A549 (cell line): ENCODE data around the gene FCMR.

Experiments
- BHLHE40 ChIP-seq: IDR thresholded peaks from 2 replicates; pipeline ENCODE4 v1.6.1; 2012; ENCODE audit warnings: low read depth, low read length, inconsistent platforms
- CEBPB ChIP-seq, 2 experiments: fragments of >200 bp in 1 of 2; sonication (Bioruptor Twin) in 1 of 2; formaldehyde crosslinking in 1 of 2; IDR thresholded peaks; 2 replicates each; pipeline ENCODE4 v1.6.1; 2012 to 2016
- CHD4 ChIP-seq: fragments of 200-600 bp; sonication (generic); IDR thresholded peaks from 2 replicates; pipeline ENCODE4 v1.6.1; 2016; ENCODE audit warnings: antibody characterized with exemption, mild to moderate bottlenecking, borderline replicate concordance
- EP300 ChIP-seq, 2 experiments: fragments of >200 bp; sonication (Bioruptor Twin); formaldehyde crosslinking; IDR thresholded peaks; 2 replicates in 1 of 2; 3 replicates in 1 of 2; pipeline ENCODE4 v1.6.1; 2016 to 2017
- HOXA7 ChIP-seq: fragments of 250-450 bp; sonication (Bioruptor Pico); IDR thresholded peaks from 2 replicates; pipeline ENCODE4 v1.5.0; 2020; ENCODE audit warnings: mild to moderate bottlenecking, moderate library complexity
- KDM1A ChIP-seq: fragments of 200-600 bp; sonication (generic); IDR thresholded peaks from 2 replicates; pipeline ENCODE4 v1.6.1; 2016; ENCODE audit warnings: low read depth, mild to moderate bottlenecking
- POLR2A ChIP-seq: IDR thresholded peaks from 2 replicates; pipeline ENCODE4 v1.6.1; 2012; ENCODE audit warnings: mild to moderate bottlenecking, low read length
- RAD21 ChIP-seq, 2 experiments: fragments of >200 bp in 1 of 2; sonication (Bioruptor Twin) in 1 of 2; formaldehyde crosslinking in 1 of 2; IDR thresholded peaks in 1 of 2; conservative IDR thresholded peaks in 1 of 2; 2 replicates in 1 of 2; 3 replicates in 1 of 2; pipeline ENCODE4 v1.6.1; 2012 to 2018; ENCODE audit warnings: inconsistent platforms in 1 of 2
- RFX5 ChIP-seq: fragments of 450-650 bp; IDR thresholded peaks from 2 replicates; pipeline ENCODE4 v1.7.1; 2014; ENCODE audit warnings: antibody characterized with exemption, mild to moderate bottlenecking, moderate library complexity
- TF ChIP-seq, protein P1 (sequence below): fragments of 450-650 bp; IDR thresholded peaks from 2 replicates; pipeline ENCODE4 v1.6.1; 2014; ENCODE audit warnings: antibody characterized with exemption
- TF ChIP-seq, protein P2 (sequence below): fragments of >200 bp; sonication (Bioruptor Twin); formaldehyde crosslinking; IDR thresholded peaks from 3 replicates; pipeline ENCODE4 v1.5.1; 2016
- TF ChIP-seq, protein P3 (sequence below): IDR thresholded peaks from 2 replicates; pipeline ENCODE4 v1.6.1; 2012

DNA sequence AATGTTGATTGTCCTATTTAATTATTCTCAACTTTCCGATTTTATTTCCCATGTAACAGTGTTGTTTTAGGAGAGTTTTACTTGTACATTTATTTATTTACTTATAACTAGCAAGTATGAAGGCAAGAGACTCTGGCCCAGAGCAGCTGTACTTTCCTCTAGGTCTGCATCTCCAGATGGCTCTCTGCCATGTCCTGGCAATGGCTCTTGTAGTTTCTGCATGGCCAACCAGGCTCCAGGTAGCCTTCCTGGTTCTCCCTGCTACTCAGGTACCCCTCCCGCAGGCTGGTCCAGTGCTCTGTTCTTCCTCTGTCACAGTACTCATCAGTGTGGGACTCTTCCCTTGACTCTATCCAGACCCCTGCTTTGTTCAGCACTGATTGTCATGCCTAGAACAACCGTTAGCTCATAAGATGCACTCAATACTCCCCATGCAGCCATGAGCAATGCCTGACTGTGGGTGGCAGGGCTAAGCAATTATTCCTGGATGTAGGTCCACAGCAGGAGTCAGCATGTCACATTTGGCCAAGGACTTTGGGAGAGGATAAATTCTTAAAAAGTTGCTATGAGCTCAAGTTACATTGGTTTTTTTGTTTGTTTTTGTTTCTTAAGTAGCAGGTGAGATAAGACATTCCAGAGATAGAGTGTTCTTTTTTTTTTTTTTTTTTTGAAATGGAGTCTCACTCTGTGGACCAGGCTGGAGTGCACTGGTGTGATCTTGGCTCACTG lies 67.2 kb downstream of the FCMR start:
- TF ChIP-seq RAD21 (conservative IDR thresholded peaks at IDR 0.05 in 1 of 2, IDR thresholded peaks at IDR 0.05 in 1 of 2) (no peak), CEBPB (IDR thresholded peaks at IDR 0.05) (no peak), POLR2A (no peak), BHLHE40 (no peak), KDM1A (no peak), RFX5 (no peak), HOXA7 (no peak), CHD4 (no peak), EP300 (IDR thresholded peaks at IDR 0.05) (no peak)
- TF ChIP-seq, protein P1, sequence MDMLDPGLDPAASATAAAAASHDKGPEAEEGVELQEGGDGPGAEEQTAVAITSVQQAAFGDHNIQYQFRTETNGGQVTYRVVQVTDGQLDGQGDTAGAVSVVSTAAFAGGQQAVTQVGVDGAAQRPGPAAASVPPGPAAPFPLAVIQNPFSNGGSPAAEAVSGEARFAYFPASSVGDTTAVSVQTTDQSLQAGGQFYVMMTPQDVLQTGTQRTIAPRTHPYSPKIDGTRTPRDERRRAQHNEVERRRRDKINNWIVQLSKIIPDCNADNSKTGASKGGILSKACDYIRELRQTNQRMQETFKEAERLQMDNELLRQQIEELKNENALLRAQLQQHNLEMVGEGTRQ: no peak
- TF ChIP-seq, protein P2, sequence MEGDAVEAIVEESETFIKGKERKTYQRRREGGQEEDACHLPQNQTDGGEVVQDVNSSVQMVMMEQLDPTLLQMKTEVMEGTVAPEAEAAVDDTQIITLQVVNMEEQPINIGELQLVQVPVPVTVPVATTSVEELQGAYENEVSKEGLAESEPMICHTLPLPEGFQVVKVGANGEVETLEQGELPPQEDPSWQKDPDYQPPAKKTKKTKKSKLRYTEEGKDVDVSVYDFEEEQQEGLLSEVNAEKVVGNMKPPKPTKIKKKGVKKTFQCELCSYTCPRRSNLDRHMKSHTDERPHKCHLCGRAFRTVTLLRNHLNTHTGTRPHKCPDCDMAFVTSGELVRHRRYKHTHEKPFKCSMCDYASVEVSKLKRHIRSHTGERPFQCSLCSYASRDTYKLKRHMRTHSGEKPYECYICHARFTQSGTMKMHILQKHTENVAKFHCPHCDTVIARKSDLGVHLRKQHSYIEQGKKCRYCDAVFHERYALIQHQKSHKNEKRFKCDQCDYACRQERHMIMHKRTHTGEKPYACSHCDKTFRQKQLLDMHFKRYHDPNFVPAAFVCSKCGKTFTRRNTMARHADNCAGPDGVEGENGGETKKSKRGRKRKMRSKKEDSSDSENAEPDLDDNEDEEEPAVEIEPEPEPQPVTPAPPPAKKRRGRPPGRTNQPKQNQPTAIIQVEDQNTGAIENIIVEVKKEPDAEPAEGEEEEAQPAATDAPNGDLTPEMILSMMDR: no peak
- TF ChIP-seq, protein P3, sequence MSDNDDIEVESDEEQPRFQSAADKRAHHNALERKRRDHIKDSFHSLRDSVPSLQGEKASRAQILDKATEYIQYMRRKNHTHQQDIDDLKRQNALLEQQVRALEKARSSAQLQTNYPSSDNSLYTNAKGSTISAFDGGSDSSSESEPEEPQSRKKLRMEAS: no peak
